NCI-H774 (cell line): ENCODE results near the gene TRPM1.

ENCODE experiments used
- DNase-seq: peaks from one replicate; lab custom pipeline; 2025; lab: John Stamatoyannopoulos, UW

TRPM1 gene

DNA sequence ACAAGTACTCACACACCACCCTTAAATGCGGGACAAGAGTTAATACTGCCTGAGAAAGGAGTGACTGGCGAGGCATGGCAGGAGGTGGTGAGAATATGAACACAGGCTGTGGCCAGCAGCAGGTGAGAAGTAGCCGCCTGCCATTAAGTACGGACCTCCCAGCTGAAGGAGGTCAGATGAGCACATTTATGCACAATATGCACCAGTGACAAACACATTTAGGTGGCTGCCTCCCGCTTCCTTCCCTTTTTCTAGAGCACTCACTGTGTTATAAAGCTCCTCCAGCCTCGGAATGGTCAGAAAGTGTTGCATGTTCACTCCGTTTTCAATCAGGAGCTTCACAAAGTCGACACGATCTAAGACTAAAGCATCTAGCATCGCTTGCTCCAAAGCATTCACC lies 52.4 kb downstream of the TRPM1 start:
- no peak for DNase-seq

DNA sequence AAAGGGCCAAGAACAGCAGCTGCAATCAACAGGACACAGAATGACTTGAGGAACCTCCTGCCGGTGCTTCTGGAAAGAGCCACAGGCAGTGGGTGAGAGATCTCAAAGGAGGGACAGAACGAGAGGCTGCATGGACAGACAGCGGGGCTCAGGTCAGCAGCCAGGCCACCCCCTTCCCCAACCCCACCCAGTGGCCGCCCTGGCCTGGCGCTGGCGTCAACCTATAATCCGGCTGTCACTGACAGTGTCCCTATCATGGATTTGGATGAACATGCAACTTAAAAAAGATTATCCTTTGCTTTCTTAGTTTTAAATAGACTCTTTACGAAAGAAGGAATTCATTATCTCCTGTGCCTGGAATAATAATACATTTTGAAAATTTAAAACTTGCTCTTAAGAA lies 54.1 kb downstream of the TRPM1 start:
- DNase-seq, result no peak

DNA sequence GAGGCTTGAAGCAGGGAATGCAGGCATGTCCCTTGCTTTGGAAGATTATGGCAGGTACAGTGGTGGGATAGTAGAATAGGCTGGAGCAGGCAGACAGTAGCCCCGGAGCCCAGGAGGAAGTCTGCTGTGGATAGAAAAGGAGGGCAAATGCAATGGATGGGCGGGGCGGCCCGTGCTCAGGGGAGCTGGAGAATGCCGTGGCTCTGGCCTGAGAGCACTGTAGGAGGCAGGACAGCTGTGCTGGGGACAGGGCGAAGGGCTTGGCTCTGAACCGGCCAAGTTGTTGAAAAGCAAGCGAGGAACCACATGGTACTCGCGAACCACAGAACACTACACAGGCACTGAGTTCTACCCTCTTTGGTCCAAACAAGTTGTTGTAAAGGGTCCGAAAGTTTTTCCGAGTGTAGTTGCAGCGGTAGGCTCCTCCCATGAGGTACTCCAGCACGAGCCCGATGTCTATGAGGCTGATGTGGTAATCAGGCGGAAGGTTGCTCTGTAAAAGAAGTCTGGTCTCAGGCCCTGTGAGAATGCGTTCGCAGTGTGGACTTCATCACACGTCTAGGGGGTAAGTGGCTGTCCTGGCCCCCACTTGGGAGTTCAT lies 54.7 kb downstream of the TRPM1 start:
- DNase-seq, result no peak

DNA sequence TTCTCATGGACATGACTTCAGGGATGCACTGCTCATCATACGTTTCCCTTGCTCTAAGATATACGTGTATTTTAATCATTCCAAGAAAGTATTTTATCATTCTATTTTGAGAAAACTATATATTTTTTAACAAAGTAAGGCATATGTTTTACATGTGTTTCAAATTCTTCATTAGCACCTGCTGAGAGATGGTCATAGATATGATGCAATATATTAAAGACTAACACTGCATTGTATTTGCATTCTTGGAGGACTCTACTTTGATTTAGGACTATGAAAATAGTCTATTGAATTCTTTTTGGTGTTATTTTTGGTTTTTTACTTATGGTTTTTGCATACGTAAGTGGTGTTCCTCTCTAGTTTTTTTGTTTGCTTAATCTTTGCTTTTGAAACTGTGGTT lies 55.9 kb downstream of the TRPM1 start:
- DNase-seq, result no peak

DNA sequence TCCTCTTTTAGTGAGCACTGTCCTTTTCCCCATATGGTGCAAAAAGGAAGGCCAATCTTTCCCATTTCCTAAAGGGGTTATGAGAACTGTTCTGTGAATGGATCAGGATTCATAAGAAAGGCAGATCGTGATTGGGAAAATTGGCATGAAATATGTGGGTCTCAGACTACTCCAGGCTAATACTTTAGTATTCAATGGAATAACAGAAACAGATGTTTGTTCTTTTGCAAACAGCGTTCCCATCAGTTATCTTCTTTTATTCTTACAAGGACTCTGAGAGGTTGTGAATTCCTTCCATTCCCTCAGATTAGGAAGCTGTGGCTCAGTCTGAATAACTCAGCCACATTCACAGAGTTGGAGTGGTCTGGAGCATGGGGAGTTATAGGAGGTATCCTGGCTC lies 58.8 kb downstream of the TRPM1 start:
- DNase-seq, result no peak

DNA sequence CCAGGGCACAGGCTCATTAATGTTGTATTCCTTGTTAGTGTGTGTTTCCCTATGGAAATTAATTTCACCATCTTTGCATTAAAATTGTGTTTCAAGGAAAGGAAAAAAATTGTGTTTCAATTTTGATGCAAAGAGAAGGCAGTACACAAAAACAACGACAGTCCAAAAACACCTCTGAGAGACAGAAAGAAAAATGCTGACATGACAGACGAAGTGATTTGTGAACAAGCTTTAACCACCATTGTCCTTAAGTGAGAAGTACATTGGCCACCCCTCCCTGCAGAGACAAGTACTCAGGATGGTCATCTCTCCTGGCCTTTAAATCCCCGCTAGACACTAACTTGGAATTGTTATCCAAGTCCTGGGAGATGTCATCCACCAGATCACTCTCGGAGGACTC lies 59.9 kb downstream of the TRPM1 start:
- DNase-seq, result no peak

GRCh38 chr15:31040611-31041010 lies 60.9 kb downstream of the TRPM1 start:
- no peak for DNase-seq

- DNase-seq, result no peak
These were observed 61.6 kb downstream of the TRPM1 start for GRCh38 chr15:31039961-31040360.

DNA sequence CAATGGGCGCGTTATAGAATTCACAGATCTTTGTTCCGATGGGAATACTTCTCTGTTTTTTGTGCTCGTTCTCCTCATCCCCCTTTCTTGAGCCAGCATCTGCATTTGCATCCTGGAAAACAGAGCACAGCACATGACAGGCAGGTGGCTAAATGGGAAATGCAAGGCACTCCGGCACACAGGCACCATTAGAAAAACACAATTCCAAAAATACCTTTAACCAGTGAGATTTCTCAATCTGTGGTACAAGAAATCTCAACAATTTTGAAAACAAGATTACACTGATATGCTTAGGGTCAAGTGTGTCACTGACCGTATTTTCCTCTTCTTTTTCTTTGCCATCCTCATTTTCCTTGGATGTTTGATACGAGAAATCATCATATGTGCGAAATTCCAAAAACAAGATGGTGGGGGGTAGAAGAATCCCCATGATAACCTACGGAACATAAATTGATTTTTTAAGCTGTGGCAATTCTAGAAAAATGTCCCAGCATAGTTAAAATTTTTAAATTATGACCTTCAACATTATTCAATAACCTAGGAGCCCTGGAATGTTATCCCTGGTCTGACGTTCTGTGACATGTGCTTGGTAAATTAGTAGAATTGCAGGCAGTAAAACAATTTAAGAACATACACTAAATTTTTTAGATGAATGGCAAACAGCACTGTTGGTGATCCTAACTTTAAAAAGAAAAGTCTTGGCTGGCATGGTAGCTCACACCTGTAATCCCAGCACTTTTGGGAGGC lies 63.6 kb downstream of the TRPM1 start:
- no peak for DNase-seq

GRCh38 chr15:31036783-31037182 lies 64.7 kb downstream of the TRPM1 start:
- no peak for DNase-seq

DNA sequence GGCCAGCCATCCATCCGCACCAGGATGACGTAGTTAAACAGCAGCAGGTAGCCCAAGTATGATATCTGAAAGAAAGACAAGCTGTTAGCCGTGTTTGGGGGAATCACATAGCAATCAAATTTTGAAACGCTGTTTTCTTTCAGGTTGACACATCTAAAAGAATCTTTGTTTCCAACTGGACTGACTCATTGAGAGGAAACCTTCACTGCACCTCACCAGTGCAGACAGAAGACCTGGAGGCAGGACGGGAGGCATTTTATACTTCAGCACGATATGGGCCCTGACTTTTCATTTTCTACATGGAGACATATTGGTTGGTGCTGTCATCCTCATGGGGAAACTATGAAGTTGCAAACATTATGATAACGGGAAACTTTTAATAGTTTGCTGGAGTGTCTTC lies 65.9 kb downstream of the TRPM1 start:
- DNase-seq, result no peak

DNA sequence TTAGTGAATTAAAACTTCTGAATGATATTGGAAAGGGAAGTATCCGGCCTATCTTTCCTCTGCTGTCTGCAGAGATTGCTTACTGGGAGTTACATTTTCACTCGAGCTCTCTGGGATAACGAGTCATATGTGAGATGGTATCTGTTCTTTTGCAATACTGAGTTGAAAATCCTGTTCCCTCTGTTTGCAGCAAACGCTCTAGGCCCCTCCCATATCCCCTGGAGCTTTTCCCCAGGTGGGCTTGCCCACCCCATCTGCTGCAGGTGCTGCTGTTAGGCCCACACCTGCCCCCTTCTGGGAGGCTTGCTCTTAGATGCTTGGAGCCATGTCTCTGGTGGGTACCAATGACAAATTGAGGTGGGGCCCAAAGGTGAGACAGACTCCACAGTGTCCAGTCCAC lies 67.4 kb downstream of the TRPM1 start:
- DNase-seq, result no peak

- no peak for DNase-seq
These were observed 68.6 kb downstream of the TRPM1 start for GRCh38 chr15:31032961-31033371.

GRCh38 chr15:31031471-31032067 lies 70.0 kb downstream of the TRPM1 start:
- DNase-seq, result no peak

DNA sequence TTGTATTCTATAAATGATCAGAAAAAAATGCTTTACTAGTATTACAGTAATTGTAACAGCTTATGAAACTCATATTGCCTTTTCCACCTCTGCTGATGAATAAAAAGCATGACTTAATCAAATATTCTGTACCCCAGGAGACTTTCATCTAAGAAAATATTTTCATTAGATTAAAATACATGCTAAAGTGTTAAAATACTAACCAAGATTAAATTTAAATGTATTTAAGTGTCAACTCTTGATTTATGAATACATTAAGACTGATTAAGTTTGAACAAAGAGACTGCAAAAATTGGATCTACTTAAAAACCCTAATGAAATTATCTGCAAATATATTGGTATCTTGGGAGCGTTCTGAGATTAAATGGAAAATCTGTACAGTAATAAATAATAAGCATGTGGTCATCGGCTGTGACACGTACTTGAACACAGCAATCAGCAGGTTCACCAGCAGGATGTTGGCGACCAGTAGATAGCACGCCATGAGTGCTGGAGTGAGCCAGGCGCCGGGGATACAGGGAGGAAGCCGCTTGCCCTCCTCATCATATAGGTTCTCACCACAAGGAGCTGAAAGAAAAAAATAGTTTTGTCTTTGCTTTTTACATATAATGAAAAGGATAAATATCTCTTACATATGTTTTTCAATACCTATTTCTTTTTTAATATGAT lies 73.5 kb downstream of the TRPM1 start:
- DNase-seq, result no peak

- no peak for DNase-seq
These were observed 75.5 kb downstream of the TRPM1 start for GRCh38 chr15:31025996-31026395.

- DNase-seq, result no peak
These were observed 76.5 kb downstream of the TRPM1 start for GRCh38 chr15:31024979-31025378.

GRCh38 chr15:31024330-31024729 lies 77.2 kb downstream of the TRPM1 start:
- DNase-seq, result no peak

GRCh38 chr15:31023841-31024240 lies 77.7 kb downstream of the TRPM1 start:
- DNase-seq, result no peak

GRCh38 chr15:31021067-31021665 lies 80.4 kb downstream of the TRPM1 start:
- no peak for DNase-seq

GRCh38 chr15:31020542-31020941 lies 81.0 kb downstream of the TRPM1 start:
- no peak for DNase-seq

- no peak for DNase-seq
These were observed 81.5 kb downstream of the TRPM1 start for GRCh38 chr15:31019986-31020385.

DNA sequence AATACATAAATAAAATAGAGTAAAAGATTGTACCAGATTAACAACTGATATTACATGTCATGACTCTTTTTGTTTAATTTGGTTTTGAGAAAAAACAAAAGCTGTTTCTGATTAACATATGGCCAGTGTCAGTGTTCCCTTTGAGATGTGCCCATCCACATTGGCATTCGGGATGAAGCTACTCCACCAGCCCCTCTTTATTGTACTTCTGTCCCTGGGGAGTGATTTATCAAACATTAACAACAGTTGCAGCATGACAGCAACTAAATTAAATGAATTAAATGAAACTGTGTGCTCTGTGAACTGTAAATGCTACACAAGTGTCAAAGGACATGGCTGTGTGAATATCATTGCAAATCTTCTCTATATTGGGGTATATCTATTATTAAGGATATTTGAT lies 84.2 kb downstream of the TRPM1 start:
- no peak for DNase-seq
